Pancreas (tissue), 10 donors: ENCODE results near the gene MTX3. TPM values are rescaled to one million over a fixed set of nuclear protein-coding genes. Genes with fewer than 3 reads are reported as not detected.

Source experiments
- ATAC-seq, 4 donors: fragments of 200-7000 bp; cut with Tn5 transposase; one replicate each; pipeline versions ENCODE4 v1.8.0 to v1.9.1; 2020; ENCODE audit warnings: mild to moderate bottlenecking in 4 of 4, moderate library complexity in 4 of 4
- DNase-seq, 6 donors: peaks; one replicate each; pipeline ENCODE4 v3.0.0-alpha.2; 2020
- FAIRE-seq: peaks from 2 replicates; lab custom pipeline; 2012; peaks lifted over from hg19 to GRCh38; lab: Jason Lieb, UNC
- H3K27ac ChIP-seq, 4 donors: fragments of 200-600 bp; sonication (generic); 1 replicate in 3 of 4; 2 replicates in 1 of 4; pipeline versions ENCODE4 v1.5.0 to v1.8.0; 2020
- H3K27me3 ChIP-seq, 4 donors: fragments of 200-600 bp; one replicate each; pipeline ENCODE4 v1.8.0; 2021
- H3K36me3 ChIP-seq, 3 donors: fragments of 200-600 bp; sonication (generic) in 1 of 3; one replicate each; pipeline versions ENCODE4 v1.5.0 to v1.8.0; 2020 to 2021
- H3K4me1 ChIP-seq, 3 donors: fragments of 200-600 bp; one replicate each; pipeline ENCODE4 v1.8.0; 2021
- H3K4me3 ChIP-seq, 4 donors: fragments of 200-600 bp; sonication (generic) in 2 of 4; one replicate each; pipeline versions ENCODE4 v1.5.0 to v1.8.0; 2020 to 2021
- H3K9me3 ChIP-seq, 4 donors: fragments of 200-600 bp; one replicate each; pipeline ENCODE4 v1.8.0; 2021
- WGBS, 2 donors: extraction: QIAGEN DNeasy Blood & Tissue Kit; methylation state at CpG; one replicate each; pipeline ENCODE4 v1.1.7; 2013; 5-methylcytosine and 5-hydroxymethylcytosine counted together
- intact Hi-C, 3 donors: fragments of 100-400 bp; cut with DNase I; formaldehyde crosslinking; loops; one replicate each; pipeline versions ENCODE4 v1.11.1 to v1.14.2; 2022
- polyA plus RNA-seq, 2 donors: library from polyadenylated mRNA; stranded (reverse); fragments of 200-250 nt; gene quantifications; one replicate each; pipeline ENCODE4 v1.2.3, GENCODE V29; 2013
- total RNA-seq, 6 donors: library from RNA; stranded (reverse); fragmentation: NEBNext Ultra II Directional in 4 of 6; extraction: Animal tissue kit (Norgen Biotek cat#: 25700) in 4 of 6; gene quantifications; one replicate each; pipeline versions ENCODE4 v1.2.1 to v1.2.4, GENCODE V29; 2021 to 2023
- TF ChIP-seq, protein P1 (sequence below), 4 donors: fragments of 200-600 bp; sonication (generic) in 3 of 4; IDR thresholded peaks; one replicate each; pipeline versions ENCODE4 v1.5.0 to v1.8.0; 2021; ENCODE audit warnings: antibody characterized with exemption in 4 of 4
- donor health status: healthy with polysubstance abuse.
- donor health status: DM: no; HTN: no; CAD: no; lungs with moderate emphysema.
- donor health status: DM: no; HTN: no; CAD: no.
- donor health status: control.
- donor health status: control.
- donor health status: Bipolar disorder and iron deficiency.
- donor health status: DM: yes; HTN: yes; CAD: no.
- donor health status: DM: no; HTN: no; CAD: no.
- donor health status: DM: no; HTN: no; CAD: no.
- donor health status: DM: yes; HTN: yes; CAD: no.

The MTX3 gene
- total and polyA plus RNA-seq, 8 donors: 2.8 to 8.9 (median 6.3) TPM

GRCh38 chr5:79984363-79984762, 6.7 kb downstream of the MTX3 start:
- DNase-seq: no peak
- Histone ChIP-seq H3K4me3 (no peak overlapping the region), H3K36me3 (peaks cover 0 to 16% (median 4%) of the 10 kb centered on the region in 3 donors), H3K27me3 (no peaks in the 10 kb centered on the region), H3K4me1 (no peaks in the 10 kb centered on the region), H3K27ac (no peak overlapping the region), H3K9me3 (no peaks in the 10 kb centered on the region)
- ATAC-seq: no peak
- intact Hi-C loops: no loop called here
- TF ChIP-seq, protein P1, sequence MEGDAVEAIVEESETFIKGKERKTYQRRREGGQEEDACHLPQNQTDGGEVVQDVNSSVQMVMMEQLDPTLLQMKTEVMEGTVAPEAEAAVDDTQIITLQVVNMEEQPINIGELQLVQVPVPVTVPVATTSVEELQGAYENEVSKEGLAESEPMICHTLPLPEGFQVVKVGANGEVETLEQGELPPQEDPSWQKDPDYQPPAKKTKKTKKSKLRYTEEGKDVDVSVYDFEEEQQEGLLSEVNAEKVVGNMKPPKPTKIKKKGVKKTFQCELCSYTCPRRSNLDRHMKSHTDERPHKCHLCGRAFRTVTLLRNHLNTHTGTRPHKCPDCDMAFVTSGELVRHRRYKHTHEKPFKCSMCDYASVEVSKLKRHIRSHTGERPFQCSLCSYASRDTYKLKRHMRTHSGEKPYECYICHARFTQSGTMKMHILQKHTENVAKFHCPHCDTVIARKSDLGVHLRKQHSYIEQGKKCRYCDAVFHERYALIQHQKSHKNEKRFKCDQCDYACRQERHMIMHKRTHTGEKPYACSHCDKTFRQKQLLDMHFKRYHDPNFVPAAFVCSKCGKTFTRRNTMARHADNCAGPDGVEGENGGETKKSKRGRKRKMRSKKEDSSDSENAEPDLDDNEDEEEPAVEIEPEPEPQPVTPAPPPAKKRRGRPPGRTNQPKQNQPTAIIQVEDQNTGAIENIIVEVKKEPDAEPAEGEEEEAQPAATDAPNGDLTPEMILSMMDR (IDR thresholded peaks at IDR 0.05): no peak
- FAIRE-seq: no peak

DNA sequence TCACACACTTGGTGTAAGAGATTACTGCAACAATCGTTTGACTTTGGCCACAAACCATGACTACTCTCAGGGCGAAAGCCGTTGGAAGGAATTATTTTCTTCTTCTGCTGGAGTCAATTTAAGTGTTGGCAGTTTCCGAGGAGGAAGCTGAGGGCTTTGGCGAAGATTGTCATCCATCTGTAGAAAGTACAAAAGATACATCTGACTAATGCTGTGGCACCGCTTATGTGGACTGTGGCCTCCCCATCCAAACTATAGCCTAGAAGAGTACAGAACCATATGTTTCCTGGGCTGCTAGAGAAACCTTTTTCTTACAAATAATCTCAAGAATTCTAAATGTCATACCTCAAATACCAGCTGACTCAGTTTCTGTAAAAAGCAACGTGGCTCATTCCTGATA, 7.4 kb downstream of the MTX3 start:
- no peaks in the 10 kb centered on the region for H3K27me3 ChIP-seq
- DNase-seq (no peak), FAIRE-seq (no peak), ATAC-seq (no peak)
- peaks cover 0 to 16% (median 4%) of the 10 kb centered on the region in 3 donors for H3K36me3 ChIP-seq
- 94 to 95% methylated on average over 7 of the region's 7 CpGs for WGBS, 2 donors
- H3K4me3 ChIP-seq: no peak overlapping the region
- H3K9me3 ChIP-seq: no peaks in the 10 kb centered on the region
- H3K4me1 ChIP-seq: no peaks in the 10 kb centered on the region
- H3K27ac ChIP-seq: no peak overlapping the region
- TF ChIP-seq, protein P1 (IDR thresholded peaks at IDR 0.05): no peak
- intact Hi-C loops: no loop called here

- Histone ChIP-seq H3K4me3 (no peak overlapping the region), H3K27ac (no peak overlapping the region), H3K27me3 (no peaks in the 10 kb centered on the region), H3K36me3 (peaks cover 0 to 23% (median 7%) of the 10 kb centered on the region in 3 donors), H3K9me3 (no peaks in the 10 kb centered on the region), H3K4me1 (no peaks in the 10 kb centered on the region)
- WGBS, 2 donors: 68 to 76% methylated on average over 1 of the region's 1 CpG
- intact Hi-C loops: no loop called here
- ATAC-seq (no peak), FAIRE-seq (no peak), DNase-seq (no peak)
- TF ChIP-seq, protein P1 (IDR thresholded peaks at IDR 0.05): no peak
Measured at GRCh38 chr5:79982136-79982535, 8.9 kb downstream of the MTX3 start.

DNA sequence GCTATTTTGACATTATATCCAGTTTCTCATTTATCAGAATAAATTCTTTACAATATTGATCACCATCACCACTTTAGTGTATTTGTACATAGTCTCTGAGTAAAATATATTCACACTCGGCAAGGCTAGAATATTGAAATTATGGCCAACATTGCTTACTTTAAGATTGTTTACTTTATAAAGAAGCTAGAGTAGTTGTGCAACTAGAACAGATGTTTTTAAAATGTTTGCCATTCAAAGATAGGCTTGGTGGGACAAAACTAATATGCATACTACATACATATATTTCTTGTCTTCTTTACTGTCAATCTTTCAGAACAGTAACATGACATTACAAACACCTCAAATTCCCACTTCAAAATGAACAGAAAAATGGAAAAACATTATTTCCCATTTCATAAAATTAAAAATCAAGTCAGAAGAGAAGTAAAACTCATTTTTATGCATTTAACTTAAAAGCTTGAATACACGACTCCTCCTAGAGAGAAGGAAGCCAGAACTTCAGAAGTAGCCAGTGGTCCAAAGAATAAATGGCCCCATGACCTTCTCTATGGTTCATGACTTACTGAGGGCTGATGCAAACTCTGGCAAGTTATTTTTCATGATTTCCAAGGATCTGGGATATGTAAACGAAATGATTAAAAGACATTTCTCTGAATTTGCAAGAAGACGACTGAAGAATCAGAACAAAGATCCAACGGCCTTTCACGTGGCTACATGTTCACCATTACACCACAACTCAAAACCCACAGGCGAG, 14.1 kb downstream of the MTX3 start:
- Histone ChIP-seq H3K9me3 (no peaks in the 10 kb centered on the region), H3K4me1 (no peaks in the 10 kb centered on the region), H3K27me3 (no peaks in the 10 kb centered on the region), H3K27ac (no peak overlapping the region), H3K36me3 (peaks cover 0 to 18% (median 3%) of the 10 kb centered on the region in 3 donors), H3K4me3 (no peak overlapping the region)
- DNase-seq (no peak), FAIRE-seq (no peak), ATAC-seq (no peak)
- WGBS, 2 donors: 92 to 96% methylated on average over 7 of the region's 7 CpGs
- TF ChIP-seq, protein P1 (IDR thresholded peaks at IDR 0.05): no peak
- intact Hi-C loops: no loop called here

DNA sequence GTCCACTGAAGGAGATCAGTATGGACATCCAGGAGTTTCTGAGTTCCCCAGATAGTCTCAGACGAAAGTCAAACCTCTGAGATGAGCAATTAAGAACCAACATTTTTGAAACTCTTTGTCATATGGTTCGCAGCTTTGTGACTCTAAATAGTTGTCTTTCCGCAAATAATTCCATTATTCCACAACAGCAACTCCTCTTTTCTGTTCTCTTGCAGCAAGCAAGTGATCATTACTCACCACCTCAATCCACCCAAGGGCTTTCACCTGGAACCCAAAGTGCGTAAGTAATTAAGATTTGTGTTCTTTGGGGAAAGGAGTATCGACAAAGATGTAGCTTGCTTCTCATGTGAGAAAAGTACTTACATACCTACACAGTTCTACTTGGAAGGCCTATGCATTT, 15.6 kb downstream of the MTX3 start:
- TF ChIP-seq, protein P1 (IDR thresholded peaks at IDR 0.05): no peak
- Histone ChIP-seq H3K9me3 (no peaks in the 10 kb centered on the region), H3K4me1 (no peaks in the 10 kb centered on the region), H3K27me3 (no peaks in the 10 kb centered on the region), H3K4me3 (no peak overlapping the region), H3K36me3 (peaks cover 0 to 18% (median 3%) of the 10 kb centered on the region in 3 donors), H3K27ac (no peak overlapping the region)
- WGBS, 2 donors: 96 to 98% methylated on average over 5 of the region's 5 CpGs
- intact Hi-C loops: no loop called here
- no peak for DNase-seq
- FAIRE-seq: no peak
- no peak for ATAC-seq
